ENCODE data around the gene RSBN1L. TPM values are rescaled to one million over a fixed set of nuclear protein-coding genes. Genes with fewer than 3 reads are reported as not detected.

RSBN1L gene
- total and polyA plus RNA-seq, 2 of the 8 experiments (the other 6 are each of a cell fraction or from before 2014, with no cell fraction given): 4.1 to 22.1 TPM

DNA sequence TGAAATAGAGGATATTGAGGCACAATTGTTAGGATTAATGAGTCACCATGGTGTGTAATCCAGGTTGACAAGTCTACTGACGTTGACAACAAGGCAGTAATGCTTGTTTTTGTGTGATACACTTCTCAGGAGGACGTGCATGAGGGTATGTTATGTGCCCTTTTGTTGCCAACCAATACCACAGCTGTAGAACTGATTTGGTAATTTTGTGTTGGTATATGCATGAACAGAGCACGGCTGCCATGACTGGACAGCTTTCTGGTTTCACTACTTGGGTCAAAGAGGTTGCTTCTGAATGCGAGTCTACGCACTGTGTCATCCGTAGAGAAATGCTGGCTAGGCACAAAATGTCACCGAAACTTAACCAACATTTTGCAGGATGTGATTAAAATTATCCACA lies 135.2 kb downstream of the RSBN1L start:
- Histone ChIP-seq H2BK12ac (ENCODE audit: low read depth, low read length) (no peak overlapping the region), H3K9me3 (ENCODE audit: insufficient read depth in 2 of 2, low read depth in 1 of 2, low read length in 1 of 2) (no peaks in the 10 kb centered on the region), H3K79me1 (ENCODE audit: low read depth, low read length) (peaks cover 4% of the 10 kb centered on the region), H3K79me2 (ENCODE audit: control insufficient read depth in 1 of 2, insufficient read depth in 2 of 2, low read length in 2 of 2) (no peaks in the 10 kb centered on the region), H3K36me3 (ENCODE audit: control insufficient read depth in 2 of 4, insufficient read depth in 4 of 4, low read length in 3 of 4) (no peaks in the 10 kb centered on the region), H2BK20ac (ENCODE audit: low read length) (no peak overlapping the region), H2BK5ac (ENCODE audit: low read depth, low read length) (no peak overlapping the region), H2BK15ac (ENCODE audit: low read length) (no peak overlapping the region), H3K56ac (replicated peaks; ENCODE audit: insufficient read length, low read depth, low read length) (no peak overlapping the region), H2AK5ac (ENCODE audit: low read depth, low read length) (no peak overlapping the region), H3K18ac (ENCODE audit: extremely low read depth, low read length) (no peak overlapping the region), H3K14ac (ENCODE audit: insufficient read length) (no peak overlapping the region), H3K27me3 (replicated peaks in 1 of 4; ENCODE audit: control insufficient read depth in 3 of 4, extremely low read depth in 1 of 4, insufficient read depth in 3 of 4, low read length in 3 of 4) (no peaks in the 10 kb centered on the region), H3K4me3 (ENCODE audit: extremely low read depth in 1 of 4, insufficient read depth in 2 of 4, low read depth in 3 of 4, low read length in 4 of 4) (no peak overlapping the region), H3K4me1 (replicated peaks in 1 of 4; ENCODE audit: control insufficient read depth in 3 of 4, insufficient read depth in 4 of 4, low read length in 3 of 4) (peaks cover 0 to 5% (median 2%) of the 10 kb centered on the region in 4 experiments; a peak in 1 of 7 replicates), H3K23me2 (ENCODE audit: low read depth, low read length) (no peaks in the 10 kb centered on the region), H4K8ac (ENCODE audit: extremely low read depth, insufficient read depth, low read length) (no peak overlapping the region), H3K23ac (ENCODE audit: insufficient read length) (no peak overlapping the region), H4K5ac (ENCODE audit: insufficient read length, low read depth, low read length) (no peak overlapping the region), H3K4ac (replicated peaks; ENCODE audit: insufficient read length, low read depth, low read length) (no peak overlapping the region), H2AFZ (ENCODE audit: low read length) (no peak overlapping the region), H4K91ac (replicated peaks; ENCODE audit: insufficient read length, low read length) (no peak overlapping the region), H3K9ac (replicated peaks in 1 of 4; ENCODE audit: extremely low read depth in 1 of 4, low read depth in 3 of 4, low read length in 3 of 4) (no peak overlapping the region), H3K4me2 (ENCODE audit: insufficient read depth in 1 of 2, low read depth in 2 of 2, low read length in 2 of 2) (no peak overlapping the region), H3K27ac (ENCODE audit: low read depth, low read length) (no peak overlapping the region), H2BK120ac (replicated peaks; ENCODE audit: low read depth, low read length) (no peak overlapping the region), H4K20me1 (replicated peaks in 1 of 2; ENCODE audit: control insufficient read depth in 1 of 2, insufficient read depth in 2 of 2, low read length in 2 of 2) (peaks cover 0 to 3% of the 10 kb centered on the region in 2 experiments)
- no peak for DNase-seq (ENCODE audit: low read depth in 1 of 2, low spot score in 2 of 2)
- ChIA-PET CTCF (ENCODE audit: partially characterized antibody) (no interaction called here), POLR2A (ENCODE audit: partially characterized antibody) (interaction anchor here (0.6 kb wide), 1 partner anchor 18 kb away, joined by 3 read pairs; no protein-coding TSS in a partner anchor)
- FAIRE-seq: no peak
- WGBS, 2 experiments (ENCODE audit: extremely low coverage in 1 of 2, insufficient coverage in 1 of 2, insufficient read length in 1 of 2, insufficient replicate concordance in 2 of 2, low coverage in 1 of 2, low lambda C conversion rate in 2 of 2, missing lambda C conversion rate in 1 of 2): 93% methylated on average over 7 of the region's 7 CpGs; no CpG with 5 or more reads in 1 of the 2 experiments
- TF ChIP-seq POLR2AphosphoS5 (IDR thresholded peaks at IDR 0.05; ENCODE audit: low read depth, low read length) (no peak), RFX5 (IDR thresholded peaks at IDR 0.05; ENCODE audit: borderline replicate concordance, low read depth, low read length) (no peak), MAFK (IDR thresholded peaks at IDR 0.05; ENCODE audit: low read depth, low read length) (no peak), POLR2A (IDR thresholded peaks at IDR 0.05; ENCODE audit: control extremely low read depth in 1 of 2, low read depth in 2 of 2, low read length in 2 of 2) (no peak), POU5F1 (IDR thresholded peaks at IDR 0.05; ENCODE audit: low read depth, low read length) (no peak), SIN3A (conservative IDR thresholded peaks at IDR 0.05 in 1 of 2, IDR thresholded peaks at IDR 0.05 in 1 of 2; ENCODE audit: low read depth in 1 of 2, low read length in 2 of 2) (no peak), CHD2 (IDR thresholded peaks at IDR 0.05; ENCODE audit: low read length) (no peak), JUND (IDR thresholded peaks at IDR 0.05; ENCODE audit: low read length) (no peak), BCL11A (IDR thresholded peaks at IDR 0.05; ENCODE audit: low read depth in 2 of 2, low read length in 2 of 2) (no peak), TAF7 (optimal IDR thresholded peaks at IDR 0.05; ENCODE audit: borderline replicate concordance, low read depth, low read length) (no peak)
- TF ChIP-seq, protein P1, sequence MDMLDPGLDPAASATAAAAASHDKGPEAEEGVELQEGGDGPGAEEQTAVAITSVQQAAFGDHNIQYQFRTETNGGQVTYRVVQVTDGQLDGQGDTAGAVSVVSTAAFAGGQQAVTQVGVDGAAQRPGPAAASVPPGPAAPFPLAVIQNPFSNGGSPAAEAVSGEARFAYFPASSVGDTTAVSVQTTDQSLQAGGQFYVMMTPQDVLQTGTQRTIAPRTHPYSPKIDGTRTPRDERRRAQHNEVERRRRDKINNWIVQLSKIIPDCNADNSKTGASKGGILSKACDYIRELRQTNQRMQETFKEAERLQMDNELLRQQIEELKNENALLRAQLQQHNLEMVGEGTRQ (IDR thresholded peaks at IDR 0.05; ENCODE audit: low read length): no peak

All from H1 (cell line).